ENCODE measurements around the gene HSD17B11.
"Not testable (repeated sequence)": the region's sequence is repeated elsewhere in the genome, so short reads cannot be mapped to it uniquely, and the experiment has no call there.

HSD17B11 gene

DNA sequence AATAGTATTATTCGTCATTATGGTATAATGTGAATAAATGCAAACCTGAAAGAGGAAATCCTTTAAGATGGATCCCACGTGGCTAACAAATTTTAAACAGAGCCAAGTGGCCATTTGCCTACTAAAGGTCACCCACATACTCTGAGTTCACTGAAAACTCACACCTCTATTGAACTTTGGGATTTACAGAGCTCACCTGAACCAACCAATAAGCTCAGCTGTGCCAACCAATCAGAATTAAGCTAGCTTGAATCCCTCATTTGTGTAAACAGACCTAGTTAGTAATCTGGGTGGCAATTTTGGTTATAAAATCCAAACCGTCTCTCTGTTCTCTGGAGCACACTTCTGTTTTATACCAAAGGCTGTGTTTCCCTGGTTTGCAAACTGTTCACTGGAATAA is 26.0 kb upstream of the HSD17B11 start:
- ATAC-seq (ENCODE audit: low read depth) (no peak), DNase-seq (ENCODE audit: low spot score in 2 of 2) (no peak)
- Mint-ChIP-seq H3K27me3 (no peaks in the 10 kb centered on the region), H3K27ac (no peak overlapping the region), H3K9me3 (no peaks in the 10 kb centered on the region), H3K36me3 (peaks cover 2% of the 10 kb centered on the region), H3K4me1 (peaks cover 2% of the 10 kb centered on the region), H3K4me3 (no peak overlapping the region)

DNA sequence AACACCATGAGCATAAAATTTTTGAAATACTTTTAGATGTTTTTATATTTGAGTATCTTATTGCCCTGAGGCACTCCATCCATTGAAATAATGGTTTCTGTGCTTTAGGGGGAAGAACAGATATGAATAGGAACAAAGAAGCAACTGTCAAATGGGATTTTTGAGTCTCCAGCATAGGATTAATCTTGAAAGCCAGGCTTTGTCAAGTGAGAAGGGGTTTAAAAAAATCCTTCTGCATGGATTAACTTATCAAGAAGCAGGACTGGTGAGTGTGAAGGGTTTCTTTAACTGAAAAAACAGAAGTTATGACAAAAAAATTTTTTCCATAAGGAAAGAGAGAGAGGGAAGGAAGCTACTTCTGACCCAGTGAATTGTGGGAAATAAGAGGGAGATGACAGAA is 23.8 kb upstream of the HSD17B11 start:
- H3K4me1 Mint-ChIP-seq, result no peaks in the 10 kb centered on the region
- H3K27me3 Mint-ChIP-seq, result peaks cover 4% of the 10 kb centered on the region
- no peak overlapping the region for H3K27ac Mint-ChIP-seq
- no peaks in the 10 kb centered on the region for H3K9me3 Mint-ChIP-seq
- H3K36me3 Mint-ChIP-seq, result peaks cover 2% of the 10 kb centered on the region
- no peak overlapping the region for H3K4me3 Mint-ChIP-seq
- ATAC-seq (ENCODE audit: low read depth), result no peak
- DNase-seq (ENCODE audit: low spot score in 2 of 2), result no peak

DNA sequence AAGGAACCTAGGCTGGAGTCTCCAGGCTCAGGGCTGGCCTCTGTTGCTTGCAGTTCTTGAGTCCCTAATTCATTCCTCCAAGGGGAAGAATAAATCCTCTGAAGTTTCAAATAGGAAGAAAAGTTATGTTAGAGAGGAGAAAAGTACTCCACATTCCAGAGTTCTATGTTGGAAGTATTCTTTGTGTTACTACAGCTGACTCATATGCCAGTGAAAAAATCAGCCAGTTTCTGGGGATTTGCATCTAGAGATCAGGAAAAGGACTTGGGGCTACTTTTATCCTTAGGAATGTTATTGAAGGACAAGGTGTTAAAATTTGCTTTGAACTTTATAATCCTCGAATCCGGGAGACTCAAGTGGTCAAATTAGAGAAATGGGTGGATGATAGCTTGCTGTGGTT is 19.7 kb upstream of the HSD17B11 start:
- peaks cover 8% of the 10 kb centered on the region for H3K4me1 Mint-ChIP-seq
- DNase-seq (ENCODE audit: low spot score in 2 of 2) (no peak), ATAC-seq (ENCODE audit: low read depth) (no peak)
- no peaks in the 10 kb centered on the region for H3K9me3 Mint-ChIP-seq
- H3K27ac Mint-ChIP-seq, result no peak overlapping the region
- no peak overlapping the region for H3K4me3 Mint-ChIP-seq
- peaks cover 10% of the 10 kb centered on the region for H3K27me3 Mint-ChIP-seq
- peaks cover 2% of the 10 kb centered on the region for H3K36me3 Mint-ChIP-seq

DNA sequence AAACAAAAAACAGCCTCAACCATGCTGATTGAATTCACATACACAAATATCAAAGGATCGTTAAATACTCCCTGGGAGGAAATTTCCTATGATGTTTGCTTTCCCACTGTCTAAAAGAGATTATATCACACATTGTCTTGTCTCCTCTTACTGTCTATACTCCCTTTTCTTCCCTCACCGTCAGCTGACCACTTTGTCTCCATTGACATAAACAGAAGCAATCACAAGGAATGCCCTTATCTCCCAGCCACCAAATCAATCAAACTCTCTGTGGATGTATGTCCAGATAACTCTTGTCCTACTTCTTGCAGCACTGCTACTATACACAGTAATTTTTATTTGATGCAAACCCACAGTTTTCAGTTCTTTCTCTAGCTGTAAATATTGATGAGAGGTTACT is 19.2 kb upstream of the HSD17B11 start:
- peaks cover 8% of the 10 kb centered on the region for H3K4me1 Mint-ChIP-seq
- DNase-seq (ENCODE audit: low spot score in 2 of 2) (no peak), ATAC-seq (ENCODE audit: low read depth) (no peak)
- H3K27ac Mint-ChIP-seq, result no peak overlapping the region
- H3K4me3 Mint-ChIP-seq, result no peak overlapping the region
- peaks cover 10% of the 10 kb centered on the region for H3K27me3 Mint-ChIP-seq
- H3K9me3 Mint-ChIP-seq, result no peaks in the 10 kb centered on the region
- peaks cover 2% of the 10 kb centered on the region for H3K36me3 Mint-ChIP-seq

DNA sequence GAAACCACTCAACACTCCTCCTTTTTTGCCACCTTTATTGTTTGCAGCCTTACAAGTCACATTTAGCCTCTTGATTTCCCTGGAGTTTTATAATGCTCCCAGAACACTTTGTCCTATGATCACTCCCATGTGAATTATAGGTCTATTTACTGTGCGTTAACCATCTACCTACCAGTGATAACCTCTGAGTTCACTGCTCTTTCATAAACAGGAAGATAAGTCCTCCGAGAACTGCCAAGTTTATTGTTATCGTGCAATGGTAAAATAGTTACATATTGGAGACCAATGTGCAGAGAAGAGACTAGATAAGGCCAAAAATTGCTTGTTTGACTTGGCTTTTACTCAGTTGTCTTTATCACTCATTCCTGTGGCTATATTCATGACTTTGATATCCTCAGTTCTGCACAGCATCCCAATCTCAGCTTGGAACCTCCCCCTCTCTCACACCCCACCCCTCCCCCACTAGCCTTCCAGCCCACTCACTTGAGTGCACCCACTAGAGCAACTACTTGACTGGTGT is 18.5 kb upstream of the HSD17B11 start:
- H3K4me3 Mint-ChIP-seq, result no peak overlapping the region
- peaks cover 2% of the 10 kb centered on the region for H3K36me3 Mint-ChIP-seq
- ATAC-seq (ENCODE audit: low read depth) (no peak), DNase-seq (ENCODE audit: low spot score in 2 of 2) (no peak)
- no peaks in the 10 kb centered on the region for H3K9me3 Mint-ChIP-seq
- peaks cover 8% of the 10 kb centered on the region for H3K4me1 Mint-ChIP-seq
- H3K27ac Mint-ChIP-seq, result no peak overlapping the region
- peaks cover 10% of the 10 kb centered on the region for H3K27me3 Mint-ChIP-seq

DNA sequence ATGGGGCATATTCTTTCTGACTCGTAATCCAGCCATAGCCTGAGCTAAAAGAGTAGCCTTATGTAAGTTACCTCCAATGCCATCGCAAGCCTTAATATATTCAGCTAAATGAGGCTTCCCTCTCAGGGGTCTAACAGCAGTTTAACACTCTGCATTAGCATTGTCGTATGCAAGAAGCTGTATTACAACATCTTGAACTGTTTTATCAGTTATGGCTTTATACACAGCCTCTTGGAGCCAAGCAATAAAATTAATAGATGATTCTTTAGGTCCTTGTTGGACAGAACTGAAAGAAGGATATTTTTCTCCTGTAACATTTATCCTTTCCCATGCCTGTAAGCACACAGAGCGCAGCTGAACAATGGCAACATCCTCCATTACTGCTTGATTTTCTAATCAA is 15.9 kb upstream of the HSD17B11 start:
- not testable (repeated sequence) for H3K9me3 Mint-ChIP-seq, H3K27me3 Mint-ChIP-seq
- peak overlapping the region; percentile 48 for H3K4me3 Mint-ChIP-seq

DNA sequence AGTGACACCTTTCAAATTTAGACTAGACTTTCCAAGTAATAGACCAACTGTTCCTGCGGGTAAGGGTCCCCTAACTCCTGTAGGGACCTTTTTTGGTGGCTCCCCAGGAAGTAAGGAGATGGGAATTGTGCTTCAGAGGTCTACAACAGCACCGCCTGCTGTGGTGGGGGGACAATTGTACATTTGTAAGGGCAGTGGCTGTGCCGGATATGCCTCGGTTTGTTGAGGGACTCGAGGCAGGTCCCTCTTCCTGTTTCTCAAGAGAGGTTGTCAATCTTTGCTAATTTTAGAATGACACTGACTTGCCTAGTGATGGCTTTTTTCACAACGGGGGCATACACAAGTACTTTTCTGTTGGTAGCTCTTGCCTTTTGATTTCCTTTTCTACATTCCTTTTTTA is 15.5 kb upstream of the HSD17B11 start:
- peak overlapping the region; percentile 48 for H3K4me3 Mint-ChIP-seq

More for the DNA sequence above, 15.9 kb upstream of the HSD17B11 start:
- H3K27ac Mint-ChIP-seq; H3K36me3 Mint-ChIP-seq; DNase-seq (ENCODE audit: low spot score in 2 of 2); ATAC-seq (ENCODE audit: low read depth); H3K4me1 Mint-ChIP-seq: not testable (repeated sequence)

DNA sequence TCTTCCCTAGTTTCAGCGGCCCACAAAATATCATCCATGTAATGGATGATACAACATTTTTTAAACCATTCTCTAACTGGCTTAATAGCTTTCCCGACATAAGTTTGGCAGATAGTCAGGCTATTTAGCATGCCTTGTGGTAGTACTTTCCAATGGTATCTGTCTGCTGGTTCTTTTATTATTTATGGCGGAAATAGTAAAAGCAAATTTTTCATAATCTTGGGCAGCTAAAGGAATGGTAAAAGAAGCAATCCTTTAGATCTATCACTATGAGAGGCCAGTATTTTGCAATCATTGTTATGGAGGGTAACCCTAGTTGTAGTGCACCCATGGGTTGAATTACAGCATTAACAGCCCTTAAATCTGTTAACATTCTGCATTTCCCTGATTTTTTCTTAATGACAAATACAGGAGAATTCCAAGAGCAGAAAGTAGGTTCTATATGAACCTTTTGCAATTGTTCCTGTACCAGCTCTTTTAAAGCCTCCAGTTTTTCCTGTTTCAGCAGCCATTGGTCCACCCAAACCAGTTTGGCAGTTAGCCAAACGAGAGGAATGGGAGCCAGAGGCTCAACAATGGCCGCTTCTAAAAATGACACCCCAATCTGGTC is 14.3 kb upstream of the HSD17B11 start:
- Mint-ChIP-seq H3K9me3 (no peaks in the 10 kb centered on the region), H3K27ac (no peak overlapping the region), H3K36me3 (no peaks in the 10 kb centered on the region), H3K4me3 (no peak overlapping the region), H3K4me1 (peaks cover 8% of the 10 kb centered on the region), H3K27me3 (peaks cover 10% of the 10 kb centered on the region)
- DNase-seq (ENCODE audit: low spot score in 2 of 2) (no peak), ATAC-seq (ENCODE audit: low read depth) (no peak)

More for the DNA sequence above, 15.5 kb upstream of the HSD17B11 start:
- no peaks in the 10 kb centered on the region for H3K36me3 Mint-ChIP-seq
- no peaks in the 10 kb centered on the region for H3K9me3 Mint-ChIP-seq
- H3K4me1 Mint-ChIP-seq, result peaks cover 8% of the 10 kb centered on the region
- no peak overlapping the region for H3K27ac Mint-ChIP-seq
- H3K27me3 Mint-ChIP-seq, result peaks cover 10% of the 10 kb centered on the region
- DNase-seq (ENCODE audit: low spot score in 2 of 2) (no peak), ATAC-seq (ENCODE audit: low read depth) (peak; percentile 47)

DNA sequence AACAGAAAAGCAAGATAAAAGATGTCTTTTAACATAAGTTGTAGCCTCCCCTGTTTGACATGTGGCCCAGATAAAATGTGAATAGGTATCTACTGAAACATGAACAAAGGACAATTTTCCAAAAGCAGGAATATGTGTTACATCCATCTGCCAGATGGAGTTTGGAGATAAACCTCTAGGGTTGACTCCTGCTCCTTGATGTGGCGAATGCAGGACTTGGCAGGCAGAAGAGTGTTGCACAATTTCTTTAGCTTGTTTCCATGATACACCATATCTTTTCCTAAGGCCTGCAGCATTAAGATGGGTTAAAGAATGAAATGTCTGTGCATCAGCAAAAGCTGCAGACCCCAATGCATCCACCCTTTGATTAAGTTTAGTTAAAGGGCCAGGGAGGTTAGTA is 12.7 kb upstream of the HSD17B11 start:
- H3K4me1 Mint-ChIP-seq; H3K9me3 Mint-ChIP-seq; H3K27me3 Mint-ChIP-seq; ATAC-seq (ENCODE audit: low read depth); H3K4me3 Mint-ChIP-seq; H3K36me3 Mint-ChIP-seq; DNase-seq (ENCODE audit: low spot score in 2 of 2); H3K27ac Mint-ChIP-seq: not testable (repeated sequence)

DNA sequence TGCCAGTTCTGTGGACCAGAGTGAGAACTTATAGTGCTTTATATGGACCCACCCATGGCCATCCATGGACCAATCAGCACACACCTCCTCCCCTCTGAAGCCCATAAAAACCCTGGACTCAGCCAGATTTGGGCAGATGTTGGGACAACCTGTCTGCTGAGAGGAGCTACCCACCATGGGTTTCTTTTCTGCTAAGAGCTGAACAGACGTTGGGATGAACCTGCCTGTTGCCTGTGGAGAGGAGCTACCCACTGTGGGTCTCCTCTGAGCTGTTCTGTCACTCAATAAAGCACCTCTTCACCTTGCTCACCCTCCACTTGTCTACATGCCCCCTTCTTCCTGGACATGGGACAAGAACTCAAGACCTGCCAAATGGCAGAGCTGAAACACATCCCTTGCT is 9.0 kb upstream of the HSD17B11 start:
- Mint-ChIP-seq H3K4me1 (no peaks in the 10 kb centered on the region), H3K27me3 (no peaks in the 10 kb centered on the region), H3K36me3 (no peaks in the 10 kb centered on the region), H3K27ac (no peak overlapping the region), H3K4me3 (no peak overlapping the region), H3K9me3 (no peaks in the 10 kb centered on the region)
- ATAC-seq (ENCODE audit: low read depth) (no peak), DNase-seq (ENCODE audit: low spot score in 2 of 2) (no peak)

DNA sequence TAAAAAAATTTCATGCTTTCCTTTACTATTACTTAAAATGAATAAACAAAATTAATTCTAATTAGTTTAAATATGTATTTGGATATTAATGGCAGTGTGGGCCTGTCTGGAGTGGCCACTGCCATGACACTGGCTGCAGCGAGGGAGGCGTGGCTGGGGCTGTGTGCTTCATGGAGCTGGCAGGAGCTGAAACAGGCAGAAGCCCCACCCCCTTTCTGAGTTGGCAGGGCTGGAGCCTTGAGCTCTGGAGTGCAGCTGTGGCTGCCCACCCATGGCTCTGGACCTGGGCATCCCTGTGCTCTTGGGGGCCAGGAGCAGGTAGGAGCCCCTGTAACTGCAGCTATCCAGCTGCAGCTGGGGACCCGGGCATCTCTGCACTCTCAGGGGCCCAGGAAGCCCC is 8.2 kb upstream of the HSD17B11 start:
- DNase-seq (ENCODE audit: low spot score in 2 of 2), result no peak
- no peaks in the 10 kb centered on the region for H3K9me3 Mint-ChIP-seq
- no peaks in the 10 kb centered on the region for H3K36me3 Mint-ChIP-seq
- H3K27ac Mint-ChIP-seq, result no peak overlapping the region
- H3K4me3 Mint-ChIP-seq, result no peak overlapping the region
- no peak for ATAC-seq (ENCODE audit: low read depth)
- H3K27me3 Mint-ChIP-seq, result no peaks in the 10 kb centered on the region
- H3K4me1 Mint-ChIP-seq, result no peaks in the 10 kb centered on the region

DNA sequence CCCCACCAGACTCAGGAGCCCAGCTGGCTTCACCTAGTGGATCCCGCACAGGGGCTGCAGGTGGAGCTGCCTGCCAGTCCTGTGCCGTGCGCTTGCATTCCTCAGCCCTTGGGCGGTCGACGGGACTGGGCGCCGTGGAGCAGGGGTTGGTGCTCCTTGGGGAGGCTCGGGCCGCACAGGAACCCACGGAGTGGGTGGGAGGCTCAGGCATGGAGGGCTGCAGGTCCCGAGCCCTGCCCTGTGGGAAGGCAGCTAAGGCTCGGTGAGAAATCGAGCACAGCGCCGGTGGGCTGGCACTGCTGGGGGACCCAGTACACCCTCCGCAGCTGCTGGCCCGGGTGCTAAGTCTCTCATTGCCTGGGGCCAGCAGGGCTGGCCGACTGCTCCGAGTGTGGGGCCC is 4.9 kb upstream of the HSD17B11 start:
- H3K9me3 Mint-ChIP-seq; DNase-seq (ENCODE audit: low spot score in 2 of 2); H3K4me1 Mint-ChIP-seq; H3K4me3 Mint-ChIP-seq; ATAC-seq (ENCODE audit: low read depth); H3K27ac Mint-ChIP-seq; H3K27me3 Mint-ChIP-seq; H3K36me3 Mint-ChIP-seq: not testable (repeated sequence)

DNA sequence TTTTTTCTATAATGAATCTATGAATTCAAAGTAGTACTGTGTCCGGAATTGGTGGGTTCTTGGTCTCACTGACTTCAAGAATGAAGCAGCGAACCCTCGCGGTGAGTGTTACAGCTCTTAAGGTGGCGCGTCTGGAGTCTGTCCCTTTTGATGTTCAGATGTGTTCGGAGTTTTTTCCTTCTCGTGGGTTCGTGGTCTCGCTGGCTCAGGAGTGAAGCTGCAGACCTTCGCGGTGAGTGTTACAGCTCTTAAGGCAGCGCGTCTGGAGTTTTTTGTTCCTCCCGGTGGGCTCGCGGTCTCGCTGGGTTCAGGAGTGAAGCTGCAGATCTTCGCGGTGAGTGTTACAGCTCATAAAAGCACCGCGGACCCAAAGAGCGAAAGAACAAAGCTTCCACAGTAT is 4.1 kb upstream of the HSD17B11 start:
- H3K4me3 Mint-ChIP-seq, result not testable (repeated sequence)

DNA sequence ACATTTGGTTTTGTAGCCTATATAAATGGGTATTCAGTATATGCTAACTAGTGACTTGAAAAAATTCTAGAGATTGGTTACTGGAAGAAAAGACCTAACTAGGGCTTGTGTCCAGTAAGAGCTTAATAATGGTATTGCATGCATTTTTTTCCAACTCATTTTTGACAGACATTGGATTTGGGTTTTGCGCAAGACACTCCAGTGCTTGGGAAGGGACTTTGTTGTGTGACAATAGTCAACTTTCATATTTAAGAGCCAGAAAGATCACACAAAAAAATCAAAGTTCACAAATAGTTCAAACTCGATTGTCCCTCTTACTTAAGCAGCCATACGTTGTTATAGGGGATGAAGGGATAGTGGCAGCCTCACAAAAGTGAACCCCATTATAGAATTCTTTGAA is 1.2 kb upstream of the HSD17B11 start:
- Mint-ChIP-seq H3K4me1 (peaks cover 18% of the 10 kb centered on the region), H3K9me3 (peaks cover 2% of the 10 kb centered on the region), H3K27me3 (no peaks in the 10 kb centered on the region), H3K4me3 (no peak overlapping the region), H3K27ac (no peak overlapping the region), H3K36me3 (peaks cover 9% of the 10 kb centered on the region)
- ATAC-seq (ENCODE audit: low read depth) (no peak), DNase-seq (ENCODE audit: low spot score in 2 of 2) (no peak)

More for the DNA sequence above, 4.1 kb upstream of the HSD17B11 start:
- H3K36me3 Mint-ChIP-seq; H3K4me1 Mint-ChIP-seq; ATAC-seq (ENCODE audit: low read depth); H3K27me3 Mint-ChIP-seq; DNase-seq (ENCODE audit: low spot score in 2 of 2); H3K9me3 Mint-ChIP-seq; H3K27ac Mint-ChIP-seq: not testable (repeated sequence)

DNA sequence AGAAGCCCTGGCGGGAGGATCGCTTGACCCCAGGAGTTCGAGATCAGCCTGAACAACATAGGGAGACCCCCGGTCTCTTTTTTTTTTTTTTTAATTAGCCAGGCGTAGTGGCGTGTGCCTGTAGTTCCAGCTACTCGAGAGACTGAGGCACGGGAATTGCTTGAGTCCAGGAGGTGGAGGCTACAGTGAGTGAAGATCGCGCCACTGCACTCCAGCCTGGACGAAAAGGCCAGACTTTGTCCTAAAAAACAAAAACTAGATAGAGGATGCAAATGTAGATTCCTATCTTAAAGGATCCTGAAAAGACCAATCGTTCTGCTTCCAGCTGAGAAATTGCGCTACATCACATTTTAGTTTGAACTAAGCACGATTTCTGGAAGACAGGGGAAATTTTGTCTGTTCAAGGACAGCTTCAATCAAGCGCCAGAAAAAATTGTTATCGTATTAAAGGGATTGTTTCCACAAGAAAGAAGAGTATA is 627 bp upstream of the HSD17B11 start:
- Mint-ChIP-seq H3K4me3 (peak overlapping the region; percentile 96), H3K4me1 (peaks cover 23% of the 10 kb centered on the region), H3K9me3 (peaks cover 2% of the 10 kb centered on the region), H3K27me3 (no peaks in the 10 kb centered on the region), H3K36me3 (peaks cover 10% of the 10 kb centered on the region), H3K27ac (peak overlapping the region; percentile 83)
- peak; percentile 5 for ATAC-seq (ENCODE audit: low read depth)
- DNase-seq (ENCODE audit: low spot score in 2 of 2), result no peak

All from memory B cell (primary cell).